C4-2B (cell line): ENCODE results near the gene TTC22.

ENCODE experiments used
- ZFX ChIP-seq: fragments of 450-650 bp; IDR thresholded peaks from 2 replicates; pipeline ENCODE4 v1.6.1; 2017
- TF ChIP-seq, protein P1 (sequence below): fragments of 450-650 bp; conservative IDR thresholded peaks from 2 replicates; pipeline ENCODE4 v1.5.1; 2017; ENCODE audit warnings: mild to moderate bottlenecking

DNA sequence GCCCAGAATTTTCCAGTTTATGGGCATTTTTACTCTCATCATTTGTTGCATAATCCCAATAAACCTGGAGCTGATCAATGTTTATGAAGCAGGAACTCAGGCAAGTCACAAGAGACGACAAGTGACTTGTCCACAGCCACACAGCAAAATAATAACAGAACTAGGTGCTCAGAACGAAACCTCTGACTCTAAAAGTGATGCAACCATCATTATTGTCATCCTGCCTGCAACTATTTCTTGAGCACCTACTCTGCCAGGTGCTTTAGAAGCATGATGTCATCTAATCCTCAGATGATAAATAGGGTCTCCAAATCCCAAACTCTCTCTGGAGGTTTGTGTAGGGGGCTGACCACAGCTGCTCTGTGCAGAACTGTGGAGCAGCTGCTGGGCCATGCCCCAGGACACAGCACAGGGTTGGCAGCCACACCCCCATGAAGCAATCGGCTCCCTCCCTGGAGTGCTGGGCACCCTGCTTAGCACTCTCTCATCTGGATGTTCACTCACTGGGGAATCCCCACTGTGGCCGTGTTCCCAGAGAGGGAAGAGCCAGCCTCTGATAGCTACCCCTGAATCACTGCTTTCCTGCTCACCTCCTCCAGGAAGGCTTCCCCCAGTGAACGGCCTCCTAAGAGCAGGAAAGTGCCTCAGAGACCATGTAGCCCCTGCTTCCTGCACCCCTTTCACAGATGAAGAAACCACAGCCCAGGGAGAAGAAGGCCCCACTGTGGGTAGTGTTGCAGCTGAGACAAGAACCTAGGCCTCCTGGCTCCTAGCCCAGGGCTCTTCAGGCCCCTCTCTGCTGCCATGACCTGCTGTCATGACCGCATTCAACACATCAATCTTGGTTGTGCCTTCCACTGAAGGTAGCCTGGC, 2.1 kb downstream of the TTC22 start:
- TF ChIP-seq, protein P1, sequence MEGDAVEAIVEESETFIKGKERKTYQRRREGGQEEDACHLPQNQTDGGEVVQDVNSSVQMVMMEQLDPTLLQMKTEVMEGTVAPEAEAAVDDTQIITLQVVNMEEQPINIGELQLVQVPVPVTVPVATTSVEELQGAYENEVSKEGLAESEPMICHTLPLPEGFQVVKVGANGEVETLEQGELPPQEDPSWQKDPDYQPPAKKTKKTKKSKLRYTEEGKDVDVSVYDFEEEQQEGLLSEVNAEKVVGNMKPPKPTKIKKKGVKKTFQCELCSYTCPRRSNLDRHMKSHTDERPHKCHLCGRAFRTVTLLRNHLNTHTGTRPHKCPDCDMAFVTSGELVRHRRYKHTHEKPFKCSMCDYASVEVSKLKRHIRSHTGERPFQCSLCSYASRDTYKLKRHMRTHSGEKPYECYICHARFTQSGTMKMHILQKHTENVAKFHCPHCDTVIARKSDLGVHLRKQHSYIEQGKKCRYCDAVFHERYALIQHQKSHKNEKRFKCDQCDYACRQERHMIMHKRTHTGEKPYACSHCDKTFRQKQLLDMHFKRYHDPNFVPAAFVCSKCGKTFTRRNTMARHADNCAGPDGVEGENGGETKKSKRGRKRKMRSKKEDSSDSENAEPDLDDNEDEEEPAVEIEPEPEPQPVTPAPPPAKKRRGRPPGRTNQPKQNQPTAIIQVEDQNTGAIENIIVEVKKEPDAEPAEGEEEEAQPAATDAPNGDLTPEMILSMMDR = no peak
- TF ChIP-seq ZFX = no peak
